ENCODE data around the gene AACS.

- TF ChIP-seq CTCF (IDR thresholded peaks at IDR 0.05; ENCODE audit: poor library complexity, severe bottlenecking), result no peak
- no peak for TF ChIP-seq EZH2 (IDR thresholded peaks at IDR 0.05; ENCODE audit: borderline replicate concordance, insufficient read depth, low read length, poor library complexity, severe bottlenecking)
- TF ChIP-seq MXI1 (conservative IDR thresholded peaks at IDR 0.05; ENCODE audit: poor library complexity, severe bottlenecking), result no peak
- no peak for TF ChIP-seq TAF1 (IDR thresholded peaks at IDR 0.05; ENCODE audit: low read depth)
- no peak for TF ChIP-seq SMC3 (conservative IDR thresholded peaks at IDR 0.05; ENCODE audit: poor library complexity)
Observed at GRCh38 chr12:125162489-125163028, 97.3 kb downstream of the AACS start.
